ENCODE measurements around the gene GPHA2. TPM values are rescaled to one million over a fixed set of nuclear protein-coding genes. Genes with fewer than 3 reads are reported as not detected.
A peak's percentile ranks its signal among the peaks of the same experiment; 100 is the strongest.

GPHA2 gene
- total and polyA plus RNA-seq, 2 of the 13 experiments (the other 11 are each of a cell fraction or from before 2014, with no cell fraction given): 13.0 to 19.1 TPM

DNA sequence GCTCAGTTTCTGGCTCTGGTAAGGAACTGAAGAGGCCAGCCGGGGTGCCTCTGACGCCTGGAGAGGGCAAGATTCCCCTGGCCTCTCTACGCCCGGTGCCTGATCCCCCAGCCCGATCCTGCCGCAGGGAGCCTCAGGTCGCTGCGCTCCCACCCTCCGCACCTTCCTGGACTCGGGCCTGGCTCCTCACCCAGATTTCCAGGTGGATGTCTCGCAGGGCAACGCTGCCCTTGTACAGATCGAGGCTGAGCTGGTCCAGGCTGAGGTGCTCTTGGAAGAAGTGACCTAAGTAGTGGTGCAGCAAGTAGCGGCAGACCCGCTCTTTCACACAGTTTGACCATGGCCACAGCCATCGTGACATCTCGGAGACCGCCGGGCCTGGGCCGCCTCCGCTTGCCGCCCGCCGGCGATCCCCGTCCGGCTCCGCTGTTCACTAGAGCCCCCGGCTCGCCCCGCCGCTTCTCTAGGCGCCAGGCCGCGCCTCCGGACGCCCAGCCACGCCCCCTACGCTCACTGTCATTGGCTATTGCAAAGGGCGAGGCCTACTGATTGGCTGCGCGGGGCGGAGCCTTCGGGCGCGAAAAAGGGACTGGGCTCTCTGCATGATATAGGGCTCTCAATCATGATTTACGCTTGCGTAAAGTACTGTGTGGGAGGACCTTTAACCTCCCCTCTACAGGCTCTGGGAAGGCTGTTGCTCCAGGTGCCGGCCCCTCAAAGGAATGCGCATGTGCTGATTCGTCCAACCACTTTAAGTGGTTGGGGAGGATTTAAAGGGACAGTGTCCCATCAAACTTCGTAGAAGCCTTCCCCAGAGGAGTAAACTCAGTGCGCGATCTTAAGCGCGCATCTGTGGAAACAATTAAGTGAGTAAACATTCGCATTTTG lies 18.7 kb downstream of the GPHA2 start, which contains the start of gene ATG2A (continued):
- TF ChIP-seq SOX6 (IDR thresholded peaks at IDR 0.05) (no peak), SOX6 (CRISPR knock-in tag; IDR thresholded peaks at IDR 0.05) (no peak), ZNF567 (CRISPR knock-in tag; IDR thresholded peaks at IDR 0.05; ENCODE audit: borderline replicate concordance) (no peak), ZNF746 (CRISPR knock-in tag; IDR thresholded peaks at IDR 0.05) (no peak), ZNF782 (CRISPR knock-in tag; IDR thresholded peaks at IDR 0.05; ENCODE audit: borderline replicate concordance) (peak; percentile 55; the same call in 1 of the 2 replicates), ZNF546 (CRISPR knock-in tag; conservative IDR thresholded peaks at IDR 0.05) (peak; percentile 46; the same call in 1 of the 2 replicates), FOXM1 (CRISPR knock-in tag; IDR thresholded peaks at IDR 0.05) (no peak), ZNF816 (CRISPR knock-in tag; IDR thresholded peaks at IDR 0.05; ENCODE audit: borderline replicate concordance) (peak; percentile 84; the same call in 1 of the 2 replicates), SRY (CRISPR knock-in tag; IDR thresholded peaks at IDR 0.05) (peak; percentile 45; the same call in 1 of the 2 replicates), YY1 (IDR thresholded peaks at IDR 0.05; ENCODE audit: insufficient read depth, insufficient replicate concordance, low read depth, low read length) (peak; percentile 65), BRD4 (CRISPR knock-in tag; IDR thresholded peaks at IDR 0.05) (no peak), POLR2A (IDR thresholded peaks at IDR 0.05; ENCODE audit: insufficient read depth in 1 of 2, low read depth in 2 of 2, low read length in 2 of 2) (peak; percentile 73 to 93), ZZZ3 (CRISPR knock-in tag; IDR thresholded peaks at IDR 0.05; ENCODE audit: borderline replicate concordance) (peak; percentile 57; the same call in 1 of the 2 replicates), ZNF446 (CRISPR knock-in tag; IDR thresholded peaks at IDR 0.05) (no peak; the same call in 1 of the 2 replicates), ZBTB14 (CRISPR knock-in tag; IDR thresholded peaks at IDR 0.05) (no peak), PAX8 (CRISPR knock-in tag; IDR thresholded peaks at IDR 0.05; ENCODE audit: borderline replicate concordance) (no peak), RORA (CRISPR knock-in tag; IDR thresholded peaks at IDR 0.05) (no peak), ZFP90 (CRISPR knock-in tag; IDR thresholded peaks at IDR 0.05; ENCODE audit: borderline replicate concordance) (peak; percentile 57; the same call in 1 of the 2 replicates), ESRRA (CRISPR knock-in tag; IDR thresholded peaks at IDR 0.05; ENCODE audit: low read depth) (0 out of 2 replicates have a peak, but pooled peaks have one; percentile 64)
- TF ChIP-seq, protein P1, sequence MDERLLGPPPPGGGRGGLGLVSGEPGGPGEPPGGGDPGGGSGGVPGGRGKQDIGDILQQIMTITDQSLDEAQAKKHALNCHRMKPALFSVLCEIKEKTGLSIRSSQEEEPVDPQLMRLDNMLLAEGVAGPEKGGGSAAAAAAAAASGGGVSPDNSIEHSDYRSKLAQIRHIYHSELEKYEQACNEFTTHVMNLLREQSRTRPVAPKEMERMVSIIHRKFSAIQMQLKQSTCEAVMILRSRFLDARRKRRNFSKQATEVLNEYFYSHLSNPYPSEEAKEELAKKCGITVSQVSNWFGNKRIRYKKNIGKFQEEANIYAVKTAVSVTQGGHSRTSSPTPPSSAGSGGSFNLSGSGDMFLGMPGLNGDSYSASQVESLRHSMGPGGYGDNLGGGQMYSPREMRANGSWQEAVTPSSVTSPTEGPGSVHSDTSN (CRISPR knock-in tag; IDR thresholded peaks at IDR 0.05): no peak
- TF ChIP-seq, protein P2, sequence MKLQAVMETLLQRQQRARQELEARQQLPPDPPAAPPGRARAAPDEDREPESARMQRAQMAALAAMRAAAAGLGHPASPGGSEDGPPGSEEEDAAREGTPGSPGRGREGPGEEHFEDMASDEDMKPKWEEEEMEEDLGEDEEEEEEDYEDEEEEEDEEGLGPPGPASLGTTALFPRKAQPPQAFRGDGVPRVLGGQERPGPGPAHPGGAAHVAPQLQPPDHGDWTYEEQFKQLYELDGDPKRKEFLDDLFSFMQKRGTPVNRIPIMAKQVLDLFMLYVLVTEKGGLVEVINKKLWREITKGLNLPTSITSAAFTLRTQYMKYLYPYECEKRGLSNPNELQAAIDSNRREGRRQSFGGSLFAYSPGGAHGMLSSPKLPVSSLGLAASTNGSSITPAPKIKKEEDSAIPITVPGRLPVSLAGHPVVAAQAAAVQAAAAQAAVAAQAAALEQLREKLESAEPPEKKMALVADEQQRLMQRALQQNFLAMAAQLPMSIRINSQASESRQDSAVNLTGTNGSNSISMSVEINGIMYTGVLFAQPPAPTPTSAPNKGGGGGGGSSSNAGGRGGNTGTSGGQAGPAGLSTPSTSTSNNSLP (IDR thresholded peaks at IDR 0.05; ENCODE audit: low read depth, low read length): peak; percentile 82
- TF ChIP-seq, protein P3, sequence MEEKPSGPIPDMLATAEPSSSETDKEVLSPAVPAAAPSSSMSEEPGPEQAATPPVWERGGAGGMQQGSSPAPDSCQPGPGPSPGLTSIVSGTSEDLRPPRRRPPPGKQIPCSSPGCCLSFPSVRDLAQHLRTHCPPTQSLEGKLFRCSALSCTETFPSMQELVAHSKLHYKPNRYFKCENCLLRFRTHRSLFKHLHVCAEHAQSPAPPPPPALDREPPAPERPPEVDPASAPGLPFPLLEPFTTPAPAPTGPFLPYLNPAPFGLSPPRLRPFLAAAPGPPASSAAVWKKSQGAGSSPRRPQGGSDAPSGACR (CRISPR knock-in tag; IDR thresholded peaks at IDR 0.05): peak; percentile 55; the same call in 1 of the 2 replicates
- TF ChIP-seq, protein P4, sequence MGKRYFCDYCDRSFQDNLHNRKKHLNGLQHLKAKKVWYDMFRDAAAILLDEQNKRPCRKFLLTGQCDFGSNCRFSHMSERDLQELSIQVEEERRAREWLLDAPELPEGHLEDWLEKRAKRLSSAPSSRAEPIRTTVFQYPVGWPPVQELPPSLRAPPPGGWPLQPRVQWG (CRISPR knock-in tag; IDR thresholded peaks at IDR 0.05; ENCODE audit: borderline replicate concordance, low read depth): no peak
- TF ChIP-seq, protein P5, sequence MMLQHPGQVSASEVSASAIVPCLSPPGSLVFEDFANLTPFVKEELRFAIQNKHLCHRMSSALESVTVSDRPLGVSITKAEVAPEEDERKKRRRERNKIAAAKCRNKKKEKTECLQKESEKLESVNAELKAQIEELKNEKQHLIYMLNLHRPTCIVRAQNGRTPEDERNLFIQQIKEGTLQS (CRISPR knock-in tag; IDR thresholded peaks at IDR 0.05): no peak; the same call in 1 of the 2 replicates

Measured in HepG2 (cell line).